C4-2B (cell line): ENCODE measurements around the gene CLSTN1.

Source experiments
- CTCF ChIP-seq: fragments of 450-650 bp; conservative IDR thresholded peaks from 2 replicates; pipeline ENCODE4 v1.5.1; 2017; ENCODE audit warnings: mild to moderate bottlenecking
- ZFX ChIP-seq: fragments of 450-650 bp; IDR thresholded peaks from 2 replicates; pipeline ENCODE4 v1.6.1; 2017

DNA sequence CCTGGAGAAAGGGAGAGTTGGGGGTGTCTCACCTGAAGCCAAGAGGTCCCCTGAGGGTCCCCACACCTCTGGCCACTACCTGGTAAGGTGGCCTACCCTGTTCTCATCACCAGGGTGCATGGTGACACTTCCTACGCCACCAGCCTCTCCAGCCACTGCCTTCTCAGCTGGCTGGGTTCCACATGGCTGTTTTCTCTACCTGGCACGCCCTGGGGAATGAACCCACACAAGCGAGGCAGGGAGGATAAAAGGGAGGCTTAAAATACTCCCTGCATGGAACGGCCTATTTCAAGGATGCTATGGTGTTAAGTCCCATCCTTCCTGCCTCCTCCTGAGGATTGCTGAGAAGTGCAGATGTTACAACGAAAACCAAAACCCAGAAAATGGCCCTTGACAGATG, 87.5 kb downstream of the CLSTN1 start:
- TF ChIP-seq CTCF, result no peak
- no peak for TF ChIP-seq ZFX
